NCI-H128 (cell line): ENCODE measurements around the gene HIC2.
"Not testable (repeated sequence)": the region's sequence is repeated elsewhere in the genome, so short reads cannot be mapped to it uniquely, and the experiment has no call there.

Experiments
- DNase-seq: peaks from one replicate; lab custom pipeline; 2025; ENCODE audit not compliant: unreplicated experiment; lab: John Stamatoyannopoulos, UW

Gene HIC2

DNA sequence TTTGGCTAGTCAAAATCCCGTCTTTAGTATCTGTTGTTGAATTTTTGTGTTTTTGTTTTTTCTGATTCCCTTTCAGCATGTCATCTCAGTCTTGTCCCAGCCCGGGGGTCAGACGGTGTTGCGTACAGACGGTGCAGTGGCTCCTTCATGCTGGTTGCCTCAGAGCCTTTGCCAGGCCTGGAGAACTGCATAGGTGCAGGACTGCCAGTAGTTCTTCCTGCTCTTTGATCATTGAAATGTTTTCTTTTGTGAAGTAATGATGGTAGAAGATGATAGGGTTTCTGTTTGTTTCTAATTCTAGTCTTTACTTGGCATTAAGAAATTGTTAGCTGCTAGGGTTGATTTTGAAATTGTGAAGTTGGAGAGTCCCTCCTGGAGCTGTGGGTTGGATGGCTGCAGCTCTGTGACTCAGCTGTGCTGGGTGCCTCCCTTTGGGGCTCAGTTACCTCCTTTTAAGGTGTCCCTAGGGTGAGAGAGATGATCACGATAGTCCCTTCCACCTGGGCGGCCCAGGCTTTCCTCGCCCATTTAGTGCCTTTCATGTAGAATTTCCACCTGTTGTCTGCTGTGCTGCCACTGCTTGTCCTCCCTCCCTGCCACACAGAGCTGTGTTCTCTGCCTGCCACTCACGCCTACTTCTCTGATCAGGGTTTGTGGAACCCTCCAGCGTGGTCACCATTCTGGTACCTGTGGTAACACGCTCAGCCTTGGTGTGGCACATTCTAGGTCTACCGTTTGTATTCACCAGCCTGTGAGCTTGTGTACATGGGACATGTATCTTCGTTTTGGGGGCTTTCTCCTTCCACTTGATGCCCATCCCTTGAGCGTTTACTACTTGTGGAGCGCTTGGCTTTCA lies 17.4 kb downstream of the HIC2 start:
- DNase-seq = not testable (repeated sequence)

DNA sequence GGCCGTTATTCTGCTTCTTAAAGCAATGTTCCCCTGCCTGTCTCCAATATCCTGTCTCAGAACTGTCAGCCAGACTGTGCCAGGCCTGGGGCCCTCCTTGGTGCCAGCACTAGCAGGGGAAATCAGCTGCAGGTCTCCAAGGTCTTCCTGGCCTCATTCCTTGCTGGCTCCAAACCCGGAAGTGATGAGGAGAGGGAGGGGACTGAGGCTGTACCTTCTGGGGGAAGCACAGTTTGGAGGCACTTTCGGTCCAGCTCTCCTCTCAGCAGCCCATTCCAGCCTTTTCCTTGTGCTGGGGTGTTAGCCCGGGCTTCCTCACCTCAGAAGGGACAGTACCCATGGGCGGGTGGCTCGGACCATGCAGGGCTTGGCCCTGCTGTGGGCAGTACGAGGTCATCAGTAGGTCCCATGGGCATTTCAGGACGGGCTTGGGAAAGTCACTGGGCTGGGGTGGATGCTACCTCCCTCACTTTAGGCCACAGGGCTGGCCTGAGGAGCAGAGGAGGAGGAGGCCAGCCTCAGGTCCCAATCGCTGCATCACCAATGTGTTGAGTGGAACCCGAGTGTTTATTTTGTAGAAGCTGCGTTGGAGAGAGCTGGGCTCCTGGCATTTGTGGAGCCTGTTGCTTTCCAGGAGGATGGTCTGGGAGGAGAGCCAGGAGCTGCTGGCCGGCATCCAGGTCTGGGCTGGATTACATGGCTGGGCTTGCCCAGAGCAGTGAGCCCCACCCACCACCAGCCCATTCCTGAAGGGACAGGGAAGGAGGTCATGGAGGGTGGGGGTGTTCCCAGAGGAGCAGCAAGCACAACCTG lies 19.0 kb downstream of the HIC2 start:
- not testable (repeated sequence) for DNase-seq

DNA sequence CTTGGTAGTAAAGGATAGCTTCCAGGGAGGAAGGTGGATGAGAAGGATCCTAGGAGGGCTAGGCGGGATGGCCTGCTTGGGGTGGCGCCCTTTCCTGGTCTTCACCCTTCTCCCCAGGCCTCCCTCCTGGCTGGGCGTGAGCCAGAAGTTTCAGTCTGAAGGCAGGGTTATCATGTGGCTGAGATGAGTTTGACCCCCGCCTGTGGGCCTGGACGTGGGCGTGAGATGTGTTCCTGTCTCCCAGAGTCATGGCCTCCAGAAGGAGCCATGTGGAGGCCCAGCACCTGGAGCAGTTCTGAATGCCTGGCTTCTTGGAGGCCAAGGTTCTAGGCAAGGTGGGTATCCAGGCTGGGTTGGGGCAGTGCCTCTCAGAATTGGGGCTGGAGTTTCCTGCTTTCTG lies 20.8 kb downstream of the HIC2 start:
- not testable (repeated sequence) for DNase-seq

- DNase-seq = not testable (repeated sequence)
Observed at GRCh38 chr22:21440018-21440636, 23.0 kb downstream of the HIC2 start.

GRCh38 chr22:21440676-21441075 lies 23.5 kb downstream of the HIC2 start:
- DNase-seq = not testable (repeated sequence)

DNA sequence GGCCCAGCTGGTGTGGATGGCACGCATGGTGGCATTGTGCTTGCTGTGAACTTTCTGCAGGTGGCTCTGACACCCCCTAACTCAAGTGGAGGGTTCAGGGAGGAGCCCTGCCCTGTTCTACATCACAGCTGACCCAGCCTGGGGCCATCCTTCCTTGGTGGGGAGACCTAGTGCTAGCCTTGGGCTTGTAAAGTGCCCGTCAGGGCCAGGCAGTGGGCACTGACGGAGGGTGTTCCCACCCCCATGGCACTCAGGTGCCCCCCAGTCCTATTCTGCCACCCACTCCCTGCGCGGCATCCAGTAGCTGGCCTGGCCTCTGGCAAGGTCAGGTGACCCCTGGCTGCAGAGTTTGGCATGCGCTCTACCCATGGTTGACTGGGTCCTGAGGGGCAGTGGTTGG lies 24.0 kb downstream of the HIC2 start:
- DNase-seq = not testable (repeated sequence)

- DNase-seq = not testable (repeated sequence)
Observed at GRCh38 chr22:21442123-21442522, 25.0 kb downstream of the HIC2 start.

DNA sequence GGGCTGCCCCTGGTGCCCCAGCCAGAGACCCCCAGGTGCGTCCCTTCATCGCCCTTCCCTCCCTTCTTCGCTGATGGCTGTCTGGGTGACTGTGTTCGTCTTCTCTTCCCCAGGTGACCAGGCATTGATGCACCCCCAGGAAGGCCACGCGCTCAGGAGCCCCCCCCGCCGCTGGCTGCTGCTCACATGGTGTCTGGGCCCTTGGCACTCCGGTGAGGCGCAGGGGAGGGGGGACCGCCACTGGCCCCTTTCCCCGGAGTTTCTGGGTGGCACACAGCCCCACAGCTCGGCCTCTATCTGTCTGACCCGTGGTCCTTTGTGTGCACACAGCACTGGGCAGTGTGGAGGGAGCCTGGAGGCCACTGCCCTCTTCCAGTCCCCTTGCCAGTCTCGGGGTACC lies 25.5 kb downstream of the HIC2 start:
- DNase-seq = not testable (repeated sequence)

DNA sequence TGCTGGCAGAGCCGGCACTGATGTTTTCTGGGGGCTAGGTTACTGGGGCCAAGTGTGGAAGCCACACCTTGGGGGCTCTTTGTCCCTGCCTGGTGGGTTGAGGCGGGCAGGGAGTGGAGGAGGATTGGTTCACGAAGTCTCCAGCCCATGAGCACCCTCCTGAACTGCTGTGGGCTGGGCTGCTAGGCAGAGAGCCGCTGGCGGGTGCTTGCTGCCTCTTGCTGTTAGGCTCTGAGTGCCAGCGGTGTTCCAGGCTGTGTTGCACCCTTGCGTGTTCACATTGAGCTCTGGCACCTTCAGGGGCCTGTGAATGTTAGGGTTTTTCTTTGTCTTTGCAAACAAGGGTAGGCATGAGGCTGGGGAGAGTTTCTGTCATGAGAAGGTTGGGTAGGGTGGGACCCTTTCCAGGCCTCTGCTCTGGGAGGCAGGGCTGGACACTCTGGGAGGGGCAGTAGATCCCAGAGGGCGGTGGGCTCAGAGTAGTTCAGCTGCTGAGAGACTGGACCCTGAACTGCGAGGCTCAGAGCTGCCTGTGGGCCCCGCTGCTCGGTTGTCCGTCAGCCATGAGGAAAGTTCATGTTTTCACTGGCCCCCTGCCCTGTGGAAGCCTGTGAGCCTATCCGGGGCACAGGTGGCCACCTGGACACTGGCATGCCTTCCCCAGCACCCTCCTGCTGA lies 26.0 kb downstream of the HIC2 start:
- no peak for DNase-seq

GRCh38 chr22:21443735-21444421 lies 26.7 kb downstream of the HIC2 start:
- DNase-seq = no peak

GRCh38 chr22:21444701-21445436 lies 27.7 kb downstream of the HIC2 start:
- no peak for DNase-seq

DNA sequence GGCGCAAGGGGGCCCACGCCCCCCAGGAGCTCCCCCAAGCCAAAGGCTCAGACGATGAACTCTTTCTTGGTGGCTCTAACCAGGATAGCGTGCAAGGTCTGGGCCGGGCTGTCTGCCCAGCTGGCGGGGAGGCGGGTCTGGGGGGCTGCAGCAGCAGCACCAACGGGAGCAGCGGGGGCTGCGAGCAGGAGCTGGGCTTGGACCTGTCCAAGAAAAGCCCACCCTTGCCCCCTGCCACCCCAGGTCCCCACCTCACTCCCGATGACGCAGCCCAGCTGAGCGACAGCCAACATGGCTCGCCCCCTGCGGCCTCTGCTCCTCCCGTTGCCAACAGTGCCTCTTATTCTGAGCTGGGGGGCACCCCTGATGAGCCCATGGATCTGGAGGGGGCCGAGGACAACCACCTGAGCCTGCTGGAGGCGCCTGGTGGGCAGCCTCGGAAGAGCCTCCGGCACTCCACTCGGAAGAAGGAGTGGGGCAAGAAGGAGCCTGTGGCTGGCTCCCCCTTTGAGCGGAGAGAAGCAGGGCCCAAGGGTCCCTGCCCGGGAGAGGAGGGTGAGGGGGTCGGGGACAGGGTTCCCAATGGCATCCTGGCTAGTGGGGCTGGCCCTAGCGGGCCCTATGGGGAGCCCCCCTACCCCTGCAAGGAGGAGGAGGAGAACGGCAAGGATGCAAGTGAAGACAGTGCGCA lies 28.4 kb downstream of the HIC2 start:
- DNase-seq = no peak

GRCh38 chr22:21446128-21446826 lies 29.1 kb downstream of the HIC2 start:
- DNase-seq = no peak

GRCh38 chr22:21446827-21447690 lies 29.9 kb downstream of the HIC2 start:
- DNase-seq = no peak

DNA sequence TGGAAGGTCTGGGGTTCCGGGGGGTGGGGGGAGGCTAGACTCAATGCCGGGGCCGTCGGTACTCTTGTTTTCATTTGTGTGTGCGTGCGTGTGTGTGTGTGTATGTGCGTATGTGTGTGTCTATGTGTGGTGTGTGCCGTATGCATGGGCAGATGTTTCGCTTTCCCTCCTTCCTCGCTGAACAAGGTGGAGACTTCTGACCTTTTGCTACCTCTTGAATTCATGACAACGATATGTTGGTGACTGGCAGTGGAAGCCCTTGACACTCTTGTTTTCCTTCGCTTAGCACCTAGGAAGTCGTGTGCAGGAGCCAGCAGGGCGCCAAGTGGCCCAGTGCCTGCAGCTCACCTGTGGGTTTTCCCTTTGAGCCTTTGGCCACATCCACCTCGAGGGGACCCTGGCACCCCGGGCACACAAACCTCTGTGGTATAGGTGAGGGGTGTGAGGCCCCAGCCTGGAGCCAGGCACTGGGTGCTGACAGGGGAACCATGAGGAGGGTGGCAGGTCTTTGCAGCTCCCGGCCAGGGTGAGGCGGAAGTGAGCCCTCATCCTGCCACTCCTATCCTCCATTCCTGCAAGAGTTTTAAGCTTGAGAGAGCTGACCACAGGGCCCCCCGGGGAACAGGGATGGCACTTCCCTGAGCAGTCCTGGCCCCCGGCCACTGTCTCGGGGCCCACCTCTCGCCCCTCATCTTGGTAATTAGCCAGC lies 30.7 kb downstream of the HIC2 start:
- no peak for DNase-seq

GRCh38 chr22:21448627-21449416 lies 31.7 kb downstream of the HIC2 start:
- no peak for DNase-seq
